ENCODE measurements around the gene RBM45.
"Not testable (repeated sequence)": the region's sequence is repeated elsewhere in the genome, so short reads cannot be mapped to it uniquely, and the experiment has no call there.

RBM45 gene

DNA sequence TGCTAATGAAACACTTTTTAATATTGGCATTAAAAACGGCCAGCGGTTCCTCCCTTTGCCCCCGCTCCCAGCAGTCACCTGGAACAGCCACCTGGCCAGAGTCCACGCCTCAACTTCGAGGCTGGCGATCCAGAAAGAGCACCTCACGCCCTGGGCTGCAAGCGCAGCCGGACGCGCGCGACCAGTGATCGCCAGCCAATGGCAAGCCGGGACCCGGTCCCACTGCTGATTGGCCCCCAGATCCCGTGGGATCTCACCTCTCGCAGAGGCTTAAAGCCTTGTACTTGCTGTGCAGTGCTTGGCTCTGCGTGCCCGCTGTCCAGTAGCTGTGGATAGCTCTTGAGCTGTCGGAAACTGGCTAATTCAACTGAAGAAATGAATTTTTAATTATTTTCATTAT is 4.1 kb upstream of the RBM45 start:
- no peak for DNase-seq

DNA sequence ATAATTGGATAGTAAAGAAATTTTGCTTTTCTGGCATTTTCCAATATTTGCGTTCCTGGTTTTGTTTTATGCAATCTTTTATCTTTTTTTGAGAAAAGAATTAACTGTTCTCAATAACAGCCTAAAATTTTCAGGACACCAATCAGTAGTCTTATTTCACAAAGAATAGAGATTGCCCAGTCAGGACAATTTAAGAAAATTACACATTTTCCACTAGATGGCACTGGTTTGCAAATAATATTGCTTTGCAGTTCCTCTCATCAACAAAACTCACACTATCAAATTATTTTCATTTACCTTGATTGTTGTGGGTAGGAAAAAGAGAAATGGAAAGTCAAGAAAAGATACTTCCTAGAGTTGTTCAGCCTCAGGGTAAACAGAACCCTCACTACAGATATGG is 2.4 kb upstream of the RBM45 start:
- no peak for DNase-seq

DNA sequence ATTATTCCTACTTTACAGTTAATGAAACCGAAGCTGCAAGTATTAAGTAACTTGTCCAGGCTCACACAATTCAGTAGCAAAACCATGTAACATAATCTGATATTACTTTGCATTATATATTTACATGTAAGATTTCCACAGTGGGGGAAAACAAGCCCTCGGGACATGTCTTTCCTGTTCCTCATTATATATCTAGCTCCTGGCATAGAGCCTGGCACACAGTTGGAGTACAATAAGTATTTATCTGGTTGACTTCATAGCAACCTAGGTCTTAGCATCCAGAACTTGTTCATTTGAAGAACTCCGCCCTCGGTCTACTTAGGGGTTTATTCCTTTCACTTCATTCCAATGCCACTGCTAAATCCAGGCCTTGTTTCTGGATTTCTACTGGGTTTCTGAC is 1.6 kb upstream of the RBM45 start:
- DNase-seq: no peak

DNA sequence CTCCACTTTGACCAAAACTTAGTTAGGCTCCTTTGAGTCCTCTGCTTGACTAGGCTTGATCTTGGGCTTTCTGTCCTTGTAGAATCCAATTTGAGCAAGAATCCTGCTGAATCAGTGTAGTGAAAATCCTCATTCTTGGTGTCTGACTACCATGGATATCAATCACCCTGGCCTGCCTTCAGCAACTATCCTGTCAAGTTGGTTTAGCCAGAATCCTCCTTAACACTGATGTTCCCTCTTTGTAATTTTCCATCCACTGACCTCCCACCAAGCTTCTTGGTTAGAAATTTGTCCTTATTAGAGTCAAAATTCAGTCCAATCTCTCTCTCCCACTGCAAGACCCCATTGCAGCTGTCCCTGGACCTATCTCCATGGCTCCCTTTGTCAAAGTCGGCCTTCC is 494 bp upstream of the RBM45 start:
- no peak for DNase-seq

DNA sequence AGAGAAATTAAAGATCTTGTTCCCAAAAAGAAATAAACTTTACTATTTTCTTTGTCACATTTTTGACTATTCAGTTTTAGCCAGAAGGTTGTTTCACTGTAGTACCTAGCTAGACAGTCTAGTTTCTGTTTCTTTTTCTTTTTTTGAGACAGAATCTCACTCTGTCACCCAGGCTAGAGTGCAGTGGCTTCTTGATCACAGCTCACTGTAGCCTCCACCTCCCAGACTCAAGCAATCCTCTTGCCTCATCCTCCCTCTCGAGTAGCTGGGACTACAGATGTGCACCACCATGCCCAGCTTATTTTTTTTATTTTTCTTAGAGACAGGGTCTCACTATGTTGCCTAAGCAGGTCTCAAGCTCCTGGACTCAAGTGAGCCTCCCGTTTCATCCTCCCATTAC is 2.2 kb downstream of the RBM45 start:
- no peak for DNase-seq

DNA sequence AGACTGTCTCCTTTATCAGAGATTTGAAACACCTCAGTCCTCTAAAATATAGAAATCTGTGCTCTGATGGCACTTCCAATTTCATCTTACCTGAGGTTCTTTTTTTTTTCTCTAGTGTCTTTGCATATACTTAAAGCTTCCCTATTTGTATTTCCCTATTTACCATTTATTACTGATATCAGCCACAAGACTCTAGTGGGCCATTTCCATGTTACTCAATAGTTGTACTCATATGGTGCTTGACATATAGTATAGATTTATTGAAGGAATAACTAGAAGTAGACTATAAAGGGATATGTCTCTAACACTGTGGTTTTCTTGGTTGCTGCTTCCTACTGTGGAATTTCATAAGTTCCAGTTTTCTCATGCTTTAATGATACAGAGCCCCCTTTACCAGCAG is 3.0 kb downstream of the RBM45 start:
- DNase-seq: no peak

DNA sequence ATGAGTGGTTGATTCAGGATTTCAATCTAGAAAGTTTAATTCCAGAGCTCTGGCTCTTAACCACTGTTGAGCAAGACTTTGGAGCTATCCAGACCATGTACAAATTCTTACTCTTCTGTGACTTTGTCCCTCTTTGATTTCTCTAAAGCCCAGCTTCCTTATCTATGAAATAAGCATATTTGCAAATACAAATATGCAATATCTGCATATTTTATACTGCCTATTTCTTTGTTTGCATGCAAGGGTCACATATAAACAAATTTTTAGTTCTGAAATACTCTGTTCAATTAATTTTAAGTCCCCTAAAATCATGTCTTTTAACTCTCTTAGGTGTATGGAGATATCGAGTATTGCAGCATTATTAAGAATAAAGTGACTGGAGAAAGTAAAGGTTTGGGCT is 5.5 kb downstream of the RBM45 start:
- DNase-seq: no peak

DNA sequence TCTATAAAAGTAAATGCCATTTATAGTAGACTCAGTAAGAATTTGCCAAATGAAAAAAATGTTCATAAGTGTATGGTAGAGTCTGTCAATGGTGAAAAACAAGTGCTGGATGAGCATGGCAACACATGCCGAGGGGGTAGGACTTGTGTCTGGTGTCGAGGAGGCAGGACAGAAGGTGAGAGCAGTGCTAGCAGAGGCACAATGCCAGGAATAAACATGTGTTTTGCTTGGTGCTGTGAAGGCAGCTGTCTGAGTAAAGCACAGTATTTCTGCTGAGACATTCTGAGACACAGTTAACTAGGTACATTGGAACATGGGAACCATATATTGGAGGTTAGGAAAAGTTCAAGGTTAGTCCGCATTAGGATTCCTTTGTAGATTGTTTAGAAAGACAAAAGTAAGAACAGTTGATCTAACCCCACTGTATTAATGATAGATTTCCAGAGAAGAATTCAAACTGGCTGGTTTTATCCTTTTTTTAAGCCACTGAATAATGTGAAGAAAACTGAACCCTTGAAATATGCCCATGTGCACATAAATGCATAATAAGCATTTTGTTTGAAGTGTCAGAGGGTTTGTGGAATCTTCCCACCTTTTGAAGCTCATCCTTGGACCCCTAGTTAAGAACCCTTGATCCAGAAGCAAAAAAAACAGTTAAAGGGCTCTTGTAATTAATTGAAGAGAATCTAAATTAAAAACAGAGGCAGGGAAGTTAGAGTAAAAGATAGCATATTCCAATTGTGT is 7.1 kb downstream of the RBM45 start:
- DNase-seq: no peak

DNA sequence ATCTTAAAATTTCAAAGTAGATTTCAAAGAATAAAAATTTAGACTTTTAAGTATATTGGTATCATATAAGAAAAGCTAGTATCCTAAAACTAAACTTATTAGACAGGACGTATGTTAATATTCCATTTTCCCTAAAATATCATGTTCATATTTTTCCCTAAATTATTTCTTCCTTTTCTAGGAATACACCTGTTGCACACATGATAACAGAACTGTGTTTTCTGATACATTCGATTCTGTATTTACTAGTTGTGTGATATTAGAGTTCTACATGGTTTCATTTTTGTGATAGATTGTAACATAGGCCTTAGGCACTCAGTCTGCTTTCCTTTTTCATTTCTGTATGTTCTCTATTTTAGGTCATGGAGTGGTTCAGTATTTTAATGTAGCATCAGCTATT is 10.9 kb downstream of the RBM45 start:
- no peak for DNase-seq

DNA sequence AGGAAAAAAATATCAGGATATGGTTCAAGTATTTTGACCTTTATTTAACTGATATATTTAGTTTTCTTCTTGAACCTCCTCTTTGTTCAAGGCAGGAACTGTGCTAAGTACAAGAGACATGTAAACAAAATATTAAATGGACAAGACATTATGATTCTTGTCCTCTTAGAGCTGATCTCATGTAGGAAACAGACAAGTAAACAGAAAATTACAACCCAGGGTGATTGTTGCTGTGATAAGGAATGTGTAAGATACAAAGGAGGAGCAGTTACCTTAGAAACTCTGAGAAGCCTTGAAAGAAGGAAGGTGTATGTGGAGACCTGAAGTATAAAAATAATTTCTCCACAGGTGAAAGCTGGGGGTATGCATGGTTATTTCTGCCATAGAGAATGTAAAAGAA is 12.9 kb downstream of the RBM45 start:
- no peak for DNase-seq

DNA sequence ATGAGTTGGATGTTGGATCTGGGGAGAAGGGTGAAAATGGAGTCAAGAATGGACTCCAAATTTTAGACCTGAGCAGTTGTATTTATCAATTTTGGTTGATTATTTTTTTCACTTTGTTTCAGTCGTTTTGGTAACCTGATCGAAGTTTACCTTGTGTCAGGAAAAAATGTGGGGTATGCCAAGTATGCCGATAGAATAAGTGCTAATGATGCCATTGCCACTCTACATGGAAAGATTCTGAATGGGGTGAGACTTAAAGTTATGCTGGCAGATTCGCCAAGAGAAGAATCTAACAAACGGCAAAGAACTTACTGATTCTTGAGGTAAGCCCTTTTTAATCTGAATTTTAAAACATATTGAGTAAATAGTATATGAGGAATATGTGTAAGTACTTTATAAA is 13.6 kb downstream of the RBM45 start:
- DNase-seq: no peak

DNA sequence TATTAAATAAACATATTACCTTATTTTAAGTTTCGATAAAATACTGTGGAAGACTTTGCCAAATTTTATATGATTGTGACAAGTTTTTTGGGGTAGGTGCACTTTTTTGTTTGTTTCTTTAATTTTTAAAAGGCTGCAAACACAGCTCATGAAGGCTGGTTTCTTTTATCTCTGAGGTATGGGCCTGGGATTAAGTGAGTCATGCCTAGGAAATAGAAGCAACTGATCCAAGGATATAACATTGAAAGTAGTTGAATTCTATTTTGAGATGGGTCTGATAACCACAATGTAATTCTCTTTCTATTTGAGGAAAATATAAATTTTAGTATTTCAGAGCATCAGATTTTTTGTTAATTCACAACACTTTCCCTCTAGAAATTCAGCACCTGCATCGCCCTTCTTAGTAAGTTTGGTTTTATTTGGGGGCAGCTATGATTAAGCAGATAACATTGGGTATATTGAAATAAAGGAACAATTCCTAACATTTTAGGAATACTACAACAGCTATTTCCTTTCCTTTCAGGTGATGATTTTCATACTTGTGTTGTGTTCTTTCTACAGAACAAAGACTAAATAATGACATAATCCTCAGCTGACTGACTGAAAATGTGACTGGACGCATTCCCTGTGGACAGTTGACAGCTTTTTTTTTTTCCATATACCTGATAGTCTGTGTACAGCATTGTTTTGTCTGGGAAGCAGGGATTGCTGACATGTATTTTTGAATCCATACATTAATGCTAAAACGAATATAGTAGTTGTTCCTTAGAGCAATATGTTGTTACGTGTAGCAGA is 16.8 kb downstream of the RBM45 start:
- no peak for DNase-seq

DNA sequence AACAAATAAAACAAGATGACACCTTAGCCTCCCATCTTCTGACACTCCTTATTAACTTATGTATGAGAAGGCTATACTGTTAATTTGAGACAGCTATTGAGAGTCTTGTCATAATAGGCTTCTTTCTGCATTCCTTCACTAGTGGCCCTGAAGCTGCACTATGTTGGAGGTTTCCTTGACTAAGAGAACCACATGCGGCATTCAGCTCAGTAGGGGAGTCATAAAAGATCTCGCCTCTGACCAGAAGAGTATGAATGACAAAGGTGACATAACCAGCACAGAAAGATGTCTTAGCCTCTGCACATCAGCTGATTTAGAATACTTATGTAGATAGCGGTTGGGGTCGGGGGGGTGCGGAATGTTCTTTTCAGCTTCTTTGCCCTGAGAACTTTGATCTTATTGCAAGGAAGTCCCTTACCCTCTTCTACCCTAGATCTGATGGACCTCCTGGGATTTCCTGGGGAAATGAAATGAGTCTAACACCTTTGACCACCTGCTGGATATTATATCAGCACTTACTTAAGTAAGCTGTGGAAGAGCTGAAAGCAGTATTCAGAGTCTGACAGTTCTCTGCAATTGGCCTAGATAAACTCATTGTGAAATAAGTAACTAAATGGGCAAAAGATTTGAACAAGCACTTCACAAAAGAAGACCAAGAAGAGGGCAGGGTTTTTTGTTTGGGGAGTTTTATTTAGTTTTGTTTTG is 24.2 kb downstream of the RBM45 start:
- no peak for DNase-seq

DNA sequence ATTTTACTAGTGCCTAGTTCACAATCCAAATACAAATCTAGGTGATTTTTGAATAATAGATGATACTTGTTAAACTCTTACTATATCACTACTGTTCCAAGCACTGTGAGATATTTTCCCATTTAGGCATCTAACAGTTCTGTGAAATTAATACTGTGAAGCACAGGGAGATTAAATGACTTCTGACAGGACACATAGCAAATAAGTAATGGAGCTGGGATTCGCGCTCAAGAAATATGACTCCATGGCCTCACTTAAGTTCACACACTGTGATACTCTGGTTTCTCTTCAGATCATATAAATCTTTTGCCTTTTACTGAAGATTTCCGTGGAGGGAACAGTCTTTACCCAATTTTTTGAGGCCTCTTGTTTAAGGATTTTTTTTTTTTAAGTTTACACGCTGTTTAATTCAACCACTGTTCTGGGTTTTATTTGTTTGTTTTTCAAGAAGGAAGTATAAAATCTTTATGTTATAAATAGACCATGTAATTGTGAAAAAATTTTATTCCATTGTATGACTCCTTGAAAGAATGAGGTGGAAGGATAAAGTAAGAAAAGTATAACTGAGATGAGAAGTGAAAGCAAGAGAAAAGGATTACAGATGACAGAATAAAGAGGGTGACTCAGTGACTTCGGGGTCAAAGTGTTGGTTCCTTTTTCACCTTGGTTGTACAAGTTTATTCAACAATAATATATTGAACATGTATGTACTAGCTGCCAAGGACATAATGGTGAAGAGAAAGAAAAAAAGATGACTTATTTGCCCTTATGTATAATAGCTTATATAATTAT is 30.2 kb downstream of the RBM45 start:
- no peak for DNase-seq

DNA sequence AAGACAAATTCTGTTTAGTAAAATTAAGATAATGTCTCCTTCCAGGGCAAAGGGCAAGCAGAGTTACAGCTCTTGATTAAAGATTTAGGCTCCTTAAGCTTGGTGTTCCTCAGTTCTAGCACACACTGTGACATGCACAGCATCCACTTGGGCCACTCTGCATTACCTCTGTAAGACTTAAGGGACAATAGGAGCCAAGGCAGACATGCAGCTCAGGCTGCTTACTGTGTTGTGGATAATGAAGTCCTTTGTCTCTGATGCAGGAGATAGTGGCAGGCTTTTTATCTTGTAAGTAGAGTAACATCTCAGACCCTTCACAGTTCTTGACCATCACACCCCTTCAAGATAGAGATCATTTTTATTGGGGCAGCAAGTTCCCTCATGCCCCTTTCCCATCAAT is 31.2 kb downstream of the RBM45 start:
- DNase-seq: no peak

DNA sequence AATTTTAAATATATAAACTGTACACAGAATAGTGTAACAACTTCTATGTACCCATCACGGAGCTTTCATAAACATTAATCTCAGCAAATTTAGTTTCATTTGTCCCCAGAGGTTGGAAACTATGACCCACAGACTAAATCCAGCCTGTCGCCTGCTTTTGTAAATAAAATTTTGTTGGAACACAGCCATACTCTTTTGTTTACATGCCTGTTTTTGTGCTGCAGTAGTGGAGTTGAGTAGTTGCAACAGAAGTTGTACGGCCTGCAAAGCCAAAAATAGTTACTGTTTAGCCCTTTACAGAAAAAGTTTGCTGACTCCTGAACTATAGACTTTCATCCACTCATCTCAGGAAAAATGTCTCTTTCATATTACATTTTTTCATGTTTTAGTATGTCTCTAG is 39.8 kb downstream of the RBM45 start:
- no peak for DNase-seq

DNA sequence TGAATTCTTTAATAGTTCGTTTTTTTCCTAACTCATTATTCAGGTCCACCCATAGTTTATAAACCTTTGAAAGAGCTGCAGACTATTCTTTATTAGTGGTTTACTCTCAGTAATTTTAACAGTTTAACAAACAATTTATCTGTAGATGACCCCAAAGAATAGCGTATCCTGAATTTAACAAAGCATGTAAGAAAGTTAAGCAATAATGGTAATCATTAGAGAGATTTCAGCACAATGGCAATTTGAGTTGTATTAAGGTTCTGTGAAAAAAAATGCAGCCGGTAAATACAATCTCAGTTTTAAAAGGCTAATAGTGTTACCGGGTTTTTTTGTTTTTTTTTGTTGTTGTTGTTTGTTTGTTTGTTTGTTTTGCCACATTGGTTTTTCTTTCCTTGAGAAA is 40.3 kb downstream of the RBM45 start:
- DNase-seq: no peak

DNA sequence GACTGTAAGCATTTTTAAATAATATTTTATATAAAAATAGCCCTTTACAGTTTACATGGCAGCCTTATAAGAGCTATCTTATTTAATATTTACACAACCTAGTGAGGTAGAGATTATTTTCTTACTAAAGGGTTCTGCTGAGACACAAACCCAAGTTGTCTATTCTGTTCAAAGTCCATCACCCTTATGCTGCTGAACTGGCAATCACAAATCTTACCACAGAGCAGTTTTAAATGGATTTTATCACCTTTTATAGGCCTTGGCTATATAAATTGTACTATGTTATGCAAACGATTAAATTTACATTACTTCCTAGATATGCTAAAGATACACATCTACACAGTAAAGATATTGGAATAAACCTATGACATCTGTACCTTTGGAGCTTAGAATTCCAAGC is 40.7 kb downstream of the RBM45 start:
- DNase-seq: no peak

DNA sequence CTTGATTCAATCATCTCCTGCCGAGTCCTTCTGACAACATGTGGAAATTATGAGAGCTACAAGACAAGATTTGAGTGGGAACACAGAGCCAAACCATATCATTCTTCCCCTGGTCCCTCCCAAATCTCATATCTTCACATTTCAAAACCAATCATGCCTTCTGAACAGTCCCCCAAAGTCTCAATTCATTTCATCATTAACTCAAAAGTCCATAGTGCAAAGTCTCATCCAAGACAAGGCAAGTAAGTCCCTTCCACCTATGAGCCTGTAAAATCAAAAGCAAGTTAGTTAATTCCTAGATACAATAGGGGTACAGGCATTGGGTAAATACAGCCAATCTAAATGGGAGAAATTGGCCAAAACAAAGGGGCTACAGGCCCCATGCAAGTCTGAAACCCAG is 41.6 kb downstream of the RBM45 start:
- not testable (repeated sequence) for DNase-seq

DNA sequence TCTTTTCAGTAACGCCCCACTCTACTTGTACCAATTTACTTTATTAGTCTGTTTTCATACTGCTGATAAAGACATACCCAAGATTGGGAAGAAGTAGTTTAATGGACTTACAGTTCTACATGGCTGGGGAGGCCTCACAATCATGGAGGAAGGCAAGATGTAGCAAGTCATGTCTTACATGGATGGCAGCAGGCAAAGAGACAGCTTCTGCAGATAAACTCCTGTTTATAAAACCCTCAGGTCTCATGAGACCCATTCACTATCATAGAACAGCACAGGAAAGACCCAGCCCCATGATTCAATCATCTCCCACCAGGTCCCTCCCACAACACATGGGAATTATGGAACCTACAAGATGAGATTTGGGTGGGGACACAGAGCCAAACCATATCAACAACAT is 43.3 kb downstream of the RBM45 start:
- DNase-seq: no peak

DNA sequence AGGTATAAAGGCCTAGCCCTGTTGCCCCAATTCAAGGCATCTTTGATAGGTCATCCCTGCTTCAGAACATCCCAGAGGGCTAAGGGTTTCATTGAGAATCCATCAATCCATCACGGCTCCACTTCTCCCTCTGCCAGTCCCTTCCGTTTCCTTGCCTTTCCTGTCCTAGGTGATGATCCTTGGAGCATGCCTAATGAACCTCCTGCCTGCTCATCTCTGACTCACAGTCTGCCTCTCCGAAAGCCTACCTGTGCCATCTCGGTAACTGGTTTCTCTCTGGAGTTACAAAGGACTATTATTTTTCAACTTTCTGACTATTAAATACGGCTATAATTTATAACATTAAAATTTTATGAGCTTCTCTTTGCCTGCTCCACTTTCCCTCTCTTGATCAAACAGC is 45.3 kb downstream of the RBM45 start:
- DNase-seq: no peak

DNA sequence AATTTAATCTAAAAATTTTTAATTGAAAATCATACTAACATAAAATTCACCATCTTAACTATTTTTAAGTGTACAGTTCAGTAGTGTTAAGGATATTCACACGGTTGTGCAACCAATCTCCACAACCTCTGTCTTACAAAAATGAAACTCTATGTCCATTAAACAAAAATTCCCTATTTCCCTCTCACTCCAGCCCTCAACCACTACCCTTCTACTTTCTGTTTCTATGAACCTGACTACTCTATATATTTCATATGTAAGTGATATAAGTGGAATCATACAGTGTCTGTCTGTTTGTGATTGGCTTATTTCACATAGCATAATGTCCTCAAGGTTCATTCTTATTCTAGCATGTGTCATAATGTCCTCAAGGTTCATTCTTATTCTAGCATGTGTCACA is 47.7 kb downstream of the RBM45 start:
- DNase-seq: no peak

DNA sequence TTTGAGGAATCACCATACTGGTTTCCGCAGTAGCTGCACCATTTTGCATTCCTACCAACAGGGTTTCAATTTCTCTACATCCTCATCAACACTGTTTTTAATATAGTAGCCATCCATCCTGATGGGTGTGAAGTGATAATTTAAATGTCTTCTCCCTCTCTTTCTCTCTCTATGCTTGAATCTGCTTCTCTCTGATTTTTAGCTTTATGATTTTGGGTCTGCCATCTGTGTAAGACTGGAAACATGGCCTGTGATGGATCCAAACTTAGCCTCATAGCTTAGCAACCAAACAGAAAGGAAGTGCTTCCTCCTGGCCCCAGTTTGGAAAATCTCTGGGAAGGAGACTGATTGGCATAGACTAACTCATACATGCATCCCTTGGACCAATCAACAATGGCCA is 48.4 kb downstream of the RBM45 start:
- no peak for DNase-seq

Measured in activated CD4-positive, alpha-beta T cell treated with anti-CD3 and anti-CD28 coated beads for 48 hours (primary cell).